Measurements from ENCODE around the gene PMEL.

The PMEL gene

DNA sequence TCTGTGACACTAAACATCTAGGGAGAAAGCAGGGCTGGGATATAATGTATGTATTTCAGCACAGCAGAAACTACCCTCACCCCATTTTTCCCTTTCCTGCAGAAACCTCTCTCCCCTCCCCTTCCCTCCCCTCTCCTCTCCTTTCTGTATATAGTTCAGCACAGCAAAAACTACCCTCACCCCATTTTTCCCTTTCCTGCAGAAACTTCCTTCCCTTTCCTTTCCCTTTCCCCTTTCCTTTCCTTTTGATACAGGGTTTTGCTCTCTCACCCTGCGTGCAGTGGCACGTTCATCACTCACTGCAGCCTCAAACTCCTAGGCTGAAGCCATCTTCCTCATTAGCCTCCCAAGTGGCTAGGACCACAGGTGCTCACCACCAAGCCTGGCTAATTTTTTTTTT lies 2.1 kb downstream of the PMEL start:
- peaks cover 5% of the 10 kb centered on the region for H3K4me1 ChIP-seq (ENCODE audit: low read length)
- H3K27ac ChIP-seq (ENCODE audit: low read length) = no peak overlapping the region
- peaks cover 6% of the 10 kb centered on the region; the same call in 1 of the 2 replicates for H3F3A ChIP-seq (ENCODE audit: insufficient read depth, low read length)
- no peak overlapping the region for H2AFZ ChIP-seq (ENCODE audit: low read length)
- TF ChIP-seq EZH2phosphoT487 (IDR thresholded peaks at IDR 0.05; ENCODE audit: low read length) (no peak), EZH2 (optimal IDR thresholded peaks at IDR 0.05; ENCODE audit: low read depth, low read length) (no peak)
- TF ChIP-seq, protein P1, sequence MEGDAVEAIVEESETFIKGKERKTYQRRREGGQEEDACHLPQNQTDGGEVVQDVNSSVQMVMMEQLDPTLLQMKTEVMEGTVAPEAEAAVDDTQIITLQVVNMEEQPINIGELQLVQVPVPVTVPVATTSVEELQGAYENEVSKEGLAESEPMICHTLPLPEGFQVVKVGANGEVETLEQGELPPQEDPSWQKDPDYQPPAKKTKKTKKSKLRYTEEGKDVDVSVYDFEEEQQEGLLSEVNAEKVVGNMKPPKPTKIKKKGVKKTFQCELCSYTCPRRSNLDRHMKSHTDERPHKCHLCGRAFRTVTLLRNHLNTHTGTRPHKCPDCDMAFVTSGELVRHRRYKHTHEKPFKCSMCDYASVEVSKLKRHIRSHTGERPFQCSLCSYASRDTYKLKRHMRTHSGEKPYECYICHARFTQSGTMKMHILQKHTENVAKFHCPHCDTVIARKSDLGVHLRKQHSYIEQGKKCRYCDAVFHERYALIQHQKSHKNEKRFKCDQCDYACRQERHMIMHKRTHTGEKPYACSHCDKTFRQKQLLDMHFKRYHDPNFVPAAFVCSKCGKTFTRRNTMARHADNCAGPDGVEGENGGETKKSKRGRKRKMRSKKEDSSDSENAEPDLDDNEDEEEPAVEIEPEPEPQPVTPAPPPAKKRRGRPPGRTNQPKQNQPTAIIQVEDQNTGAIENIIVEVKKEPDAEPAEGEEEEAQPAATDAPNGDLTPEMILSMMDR (IDR thresholded peaks at IDR 0.05; ENCODE audit: low read length) = no peak
- H4K20me1 ChIP-seq (ENCODE audit: insufficient read depth, low read length) = no peaks in the 10 kb centered on the region
- no peak overlapping the region for H3K4me3 ChIP-seq (ENCODE audit: low read length)
- H3K9me2 ChIP-seq (replicated peaks; ENCODE audit: insufficient read depth, low read length) = no peaks in the 10 kb centered on the region
- H3K9ac ChIP-seq (ENCODE audit: low read length) = no peak overlapping the region
- peaks cover 9% of the 10 kb centered on the region for H3K79me2 ChIP-seq (ENCODE audit: low read length)
- H3K4me2 ChIP-seq (ENCODE audit: low read depth, low read length) = no peak overlapping the region
- H3K9me3 ChIP-seq (replicated peaks; ENCODE audit: insufficient read depth, low read length) = no peaks in the 10 kb centered on the region
- no peaks in the 10 kb centered on the region for H3K36me3 ChIP-seq (replicated peaks; ENCODE audit: insufficient read depth, low read length)
- no peaks in the 10 kb centered on the region for H3K27me3 ChIP-seq (replicated peaks; ENCODE audit: insufficient read depth, low read length)
- DNase-seq = no peak

DNA sequence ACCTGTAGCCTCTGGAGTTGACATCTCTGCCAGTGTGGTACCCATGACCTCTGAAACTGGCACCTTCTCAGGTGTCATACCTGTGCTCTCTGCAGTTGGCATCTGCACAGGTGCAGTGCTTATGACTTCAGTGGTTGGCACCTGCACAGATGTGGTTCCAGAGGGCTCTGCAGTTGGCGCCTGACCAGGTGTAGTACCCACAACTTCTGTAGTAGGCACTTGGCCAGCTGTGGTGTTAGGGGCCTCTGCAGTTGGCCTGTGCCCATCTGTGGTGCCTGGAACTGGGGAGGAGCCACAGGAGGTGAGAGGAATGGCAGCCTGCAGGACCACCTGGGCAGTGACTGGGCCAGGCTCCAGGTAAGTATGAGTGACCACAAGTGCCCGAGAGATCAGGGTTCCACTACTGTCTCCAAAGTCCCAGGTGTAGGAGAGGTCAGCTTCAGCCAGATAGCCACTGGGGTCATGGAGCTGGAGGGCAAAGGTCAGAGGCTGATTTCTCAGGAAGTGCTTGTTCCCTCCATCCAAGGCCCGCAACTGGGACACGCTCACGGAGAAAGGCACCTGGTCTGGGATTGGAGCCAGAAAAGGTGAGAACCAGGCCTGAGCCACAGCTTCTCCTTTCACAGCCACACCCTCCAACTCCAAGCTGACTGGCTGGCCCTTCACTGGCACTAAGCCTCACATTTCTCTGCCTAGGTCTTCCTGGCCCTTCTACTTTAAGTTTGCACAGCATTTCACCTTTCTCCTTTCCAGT lies 8.6 kb downstream of the PMEL start:
- Histone ChIP-seq H3K4me1 (ENCODE audit: low read length) (no peaks in the 10 kb centered on the region), H3K4me2 (ENCODE audit: low read depth, low read length) (no peak overlapping the region), H2AFZ (ENCODE audit: low read length) (no peak overlapping the region), H4K20me1 (ENCODE audit: insufficient read depth, low read length) (no peaks in the 10 kb centered on the region), H3K4me3 (ENCODE audit: low read length) (no peak overlapping the region), H3K27me3 (replicated peaks; ENCODE audit: insufficient read depth, low read length) (no peaks in the 10 kb centered on the region), H3K79me2 (ENCODE audit: low read length) (no peaks in the 10 kb centered on the region), H3K36me3 (replicated peaks; ENCODE audit: insufficient read depth, low read length) (no peaks in the 10 kb centered on the region), H3K9ac (ENCODE audit: low read length) (no peak overlapping the region), H3F3A (ENCODE audit: insufficient read depth, low read length) (no peaks in the 10 kb centered on the region), H3K27ac (ENCODE audit: low read length) (no peak overlapping the region), H3K9me2 (replicated peaks; ENCODE audit: insufficient read depth, low read length) (no peaks in the 10 kb centered on the region), H3K9me3 (replicated peaks; ENCODE audit: insufficient read depth, low read length) (no peaks in the 10 kb centered on the region)
- no peak for TF ChIP-seq EZH2phosphoT487 (IDR thresholded peaks at IDR 0.05; ENCODE audit: low read length)
- no peak for TF ChIP-seq EZH2 (optimal IDR thresholded peaks at IDR 0.05; ENCODE audit: low read depth, low read length)
- TF ChIP-seq, protein P1 (IDR thresholded peaks at IDR 0.05; ENCODE audit: low read length) = no peak
- DNase-seq = peak; percentile 32

GRCh38 chr12:55955800-55956508 lies 9.9 kb downstream of the PMEL start:
- Histone ChIP-seq H3K27ac (ENCODE audit: low read length) (no peak overlapping the region), H3K27me3 (replicated peaks; ENCODE audit: insufficient read depth, low read length) (no peaks in the 10 kb centered on the region), H3K9ac (ENCODE audit: low read length) (no peak overlapping the region), H3K4me2 (ENCODE audit: low read depth, low read length) (no peak overlapping the region), H4K20me1 (ENCODE audit: insufficient read depth, low read length) (no peaks in the 10 kb centered on the region), H3K36me3 (replicated peaks; ENCODE audit: insufficient read depth, low read length) (no peaks in the 10 kb centered on the region), H3K79me2 (ENCODE audit: low read length) (no peaks in the 10 kb centered on the region), H3K9me3 (replicated peaks; ENCODE audit: insufficient read depth, low read length) (no peaks in the 10 kb centered on the region), H3F3A (ENCODE audit: insufficient read depth, low read length) (no peaks in the 10 kb centered on the region), H2AFZ (ENCODE audit: low read length) (no peak overlapping the region), H3K4me3 (ENCODE audit: low read length) (no peak overlapping the region), H3K4me1 (ENCODE audit: low read length) (no peaks in the 10 kb centered on the region), H3K9me2 (replicated peaks; ENCODE audit: insufficient read depth, low read length) (no peaks in the 10 kb centered on the region)
- no peak for DNase-seq
- TF ChIP-seq EZH2phosphoT487 (IDR thresholded peaks at IDR 0.05; ENCODE audit: low read length) (no peak), EZH2 (optimal IDR thresholded peaks at IDR 0.05; ENCODE audit: low read depth, low read length) (no peak)
- TF ChIP-seq, protein P1 (IDR thresholded peaks at IDR 0.05; ENCODE audit: low read length) = no peak; the same call in 1 of the 2 replicates
